Measurements from ENCODE around the gene CFHR4.
"Not testable (repeated sequence)": the region's sequence is repeated elsewhere in the genome, so short reads cannot be mapped to it uniquely, and the experiment has no call there.

Gene CFHR4

DNA sequence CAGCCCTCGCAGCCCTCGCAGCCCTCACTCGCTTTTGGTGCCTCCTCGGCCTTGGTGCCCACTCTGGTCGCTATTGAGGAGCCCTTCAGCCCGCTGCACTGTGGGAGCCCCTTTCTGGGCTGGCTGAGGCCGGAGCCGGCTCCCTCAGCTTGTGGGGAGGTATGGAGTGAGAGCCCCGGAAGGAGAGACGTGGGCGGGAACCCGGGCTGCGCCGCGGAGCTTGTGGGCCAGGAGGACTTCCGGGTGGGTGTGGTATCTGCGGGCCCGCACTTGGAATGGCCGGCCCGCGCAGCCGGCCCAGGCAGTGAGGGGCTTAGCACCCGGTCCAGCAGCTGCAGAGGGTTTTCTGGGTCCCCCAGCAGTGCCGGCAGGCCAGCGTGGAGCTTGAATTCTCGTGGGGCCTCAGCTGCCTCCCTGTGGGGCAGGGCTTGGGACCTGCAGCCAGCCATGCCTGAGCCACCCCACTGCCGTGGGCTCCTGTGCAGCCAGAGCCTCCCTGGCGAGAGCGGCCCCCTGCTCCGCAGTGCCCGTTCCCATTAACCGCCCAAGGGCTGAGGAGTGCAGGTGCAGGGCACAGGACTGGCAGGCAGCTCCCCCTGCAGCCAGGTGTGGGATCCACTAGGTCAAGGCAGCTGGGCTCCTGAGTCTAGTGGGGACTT, 45.8 kb downstream of the CFHR4 start:
- in situ Hi-C loops (cut with HindIII; ENCODE audit: low sequenced_read_pairs), result no loop called here
- no peak overlapping the region for H3K4me3 ChIP-seq (ENCODE audit: low read depth, low read length)
- DNase-seq (ENCODE audit: low read depth, low spot score), result no peak
- no peak for TF ChIP-seq CTCF (IDR thresholded peaks at IDR 0.05; ENCODE audit: low read depth, low read length)

DNA sequence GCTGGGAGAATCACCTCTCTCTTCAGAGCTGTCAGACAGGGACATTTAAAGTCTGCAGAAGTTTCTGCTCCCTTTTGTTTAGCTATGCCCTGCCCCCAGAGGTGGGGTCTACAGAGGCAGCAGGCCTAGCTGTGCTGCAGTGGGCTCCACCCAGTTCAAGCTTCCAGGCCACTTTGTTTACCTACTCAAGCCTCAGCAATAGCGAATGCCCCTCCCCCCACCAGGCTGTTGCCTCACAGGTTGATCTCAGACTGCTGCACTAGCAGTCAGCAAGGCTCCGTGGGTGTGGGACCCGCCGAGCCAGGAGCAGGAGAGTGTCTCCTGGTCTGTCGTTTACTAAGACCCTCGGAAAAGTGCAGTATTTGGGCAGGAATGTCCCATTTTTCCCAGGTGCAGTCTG, 53.6 kb downstream of the CFHR4 start:
- H3K4me3 ChIP-seq (ENCODE audit: low read depth, low read length); in situ Hi-C loops (cut with HindIII; ENCODE audit: low sequenced_read_pairs); DNase-seq (ENCODE audit: low read depth, low spot score): not testable (repeated sequence)

GRCh38 chr1:196943568-196943967, 55.7 kb downstream of the CFHR4 start, which contains the start of gene CFHR2:
TSS of gene CFHR2 (plus strand) at chr1:196943738. CDS start at chr1:196943881, 143 bp downstream.
- H3K4me3 ChIP-seq (ENCODE audit: low read depth, low read length); DNase-seq (ENCODE audit: low read depth, low spot score); in situ Hi-C loops (cut with HindIII; ENCODE audit: low sequenced_read_pairs): not testable (repeated sequence)

DNA sequence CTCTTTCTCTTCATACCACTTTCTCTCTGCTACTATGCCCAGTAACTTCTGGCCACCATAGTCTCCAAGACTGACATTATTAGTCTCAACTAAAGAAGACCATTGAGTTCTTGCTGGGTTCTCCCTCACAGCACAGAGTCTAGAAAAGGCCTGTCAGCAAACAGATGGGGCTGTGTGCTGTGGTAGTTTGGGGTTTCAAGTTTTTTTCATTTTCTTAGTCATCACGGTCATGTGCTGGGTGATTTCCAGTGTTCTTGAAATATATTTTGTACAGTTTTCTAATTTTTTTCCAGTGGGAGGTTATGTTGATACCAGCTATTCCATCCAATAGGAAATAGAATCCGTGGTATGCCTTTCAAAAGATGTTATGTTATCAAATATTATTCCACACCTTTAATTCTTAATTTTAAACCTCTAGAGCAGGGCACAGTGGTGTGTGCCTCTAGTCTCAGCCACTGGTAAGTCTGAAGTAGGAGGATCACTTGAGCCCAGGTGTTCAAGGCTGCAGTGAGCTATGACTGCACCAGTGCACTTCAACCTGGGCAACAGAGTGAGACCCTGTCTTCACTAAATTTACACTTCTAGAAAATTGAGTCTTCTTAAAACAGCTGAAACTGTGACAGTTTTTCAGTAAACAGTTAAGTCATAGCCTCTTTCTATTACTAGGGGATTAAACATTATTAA, 64.0 kb downstream of the CFHR4 start:
- DNase-seq (ENCODE audit: low read depth, low spot score), result no peak
- TF ChIP-seq CTCF (IDR thresholded peaks at IDR 0.05; ENCODE audit: low read depth, low read length), result no peak
- in situ Hi-C loops (cut with HindIII; ENCODE audit: low sequenced_read_pairs), result no loop called here
- H3K4me3 ChIP-seq (ENCODE audit: low read depth, low read length), result no peak overlapping the region

- no peak for TF ChIP-seq CTCF (IDR thresholded peaks at IDR 0.05; ENCODE audit: low read depth, low read length)
- in situ Hi-C loops (cut with HindIII; ENCODE audit: low sequenced_read_pairs), result no loop called here
- DNase-seq (ENCODE audit: low read depth, low spot score), result no peak
- no peak overlapping the region for H3K4me3 ChIP-seq (ENCODE audit: low read depth, low read length)
Measured at GRCh38 chr1:196954778-196955177, 66.9 kb downstream of the CFHR4 start.

- DNase-seq (ENCODE audit: low read depth, low spot score), result no peak
- in situ Hi-C loops (cut with HindIII; ENCODE audit: low sequenced_read_pairs), result no loop called here
- TF ChIP-seq CTCF (IDR thresholded peaks at IDR 0.05; ENCODE audit: low read depth, low read length), result no peak
- no peak overlapping the region for H3K4me3 ChIP-seq (ENCODE audit: low read depth, low read length)
Measured at GRCh38 chr1:196955926-196956325, 68.1 kb downstream of the CFHR4 start.

DNA sequence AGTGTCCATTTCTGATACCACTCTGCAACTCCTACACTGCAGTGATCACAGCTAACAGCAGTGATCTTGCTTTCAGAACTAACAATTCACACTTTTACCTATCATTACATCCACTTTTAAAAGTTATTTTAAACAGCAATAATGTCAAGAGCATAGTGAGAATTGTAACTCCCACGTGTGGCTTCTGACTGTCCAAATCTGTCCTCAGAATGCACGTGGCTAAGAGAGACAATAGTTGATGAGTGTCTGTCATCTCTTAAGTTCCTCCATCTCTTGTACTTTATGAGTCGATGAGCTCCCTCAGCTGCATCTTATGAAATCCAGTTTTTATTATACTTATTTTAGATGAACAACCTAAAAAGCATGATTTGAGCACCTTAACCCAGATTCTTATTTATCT, 73.0 kb downstream of the CFHR4 start:
- in situ Hi-C loops (cut with HindIII; ENCODE audit: low sequenced_read_pairs), result no loop called here
- DNase-seq (ENCODE audit: low read depth, low spot score), result no peak
- H3K4me3 ChIP-seq (ENCODE audit: low read depth, low read length), result no peak overlapping the region
- no peak for TF ChIP-seq CTCF (IDR thresholded peaks at IDR 0.05; ENCODE audit: low read depth, low read length)

Measured in astrocyte of the spinal cord (primary cell).